Right atrium auricular region (tissue), 2 donors: Measurements from ENCODE around the gene MGLL. TPM values are rescaled to one million over a fixed set of nuclear protein-coding genes. Genes with fewer than 3 reads are reported as not detected.
A peak's percentile ranks its signal among the peaks of the same experiment; 100 is the strongest.

Source experiments
- DNase-seq: peaks from one replicate; pipeline ENCODE4 v3.0.0-alpha.2; 2019; ENCODE audit warnings: low spot score
- H3K27ac ChIP-seq, 2 donors: fragments of 200-600 bp; sonication (generic); 1 replicate in 1 of 2; 2 replicates in 1 of 2; pipeline ENCODE4 v1.5.1; 2016 to 2019
- H3K27me3 ChIP-seq, 2 donors: fragments of 200-600 bp; sonication (generic); one replicate each; pipeline versions ENCODE4 v1.5.1 to v1.6.0; 2017 to 2019
- H3K36me3 ChIP-seq: fragments of 200-600 bp; sonication (generic); one replicate; pipeline ENCODE4 v1.5.1; 2016
- H3K4me1 ChIP-seq, 2 donors: fragments of 200-600 bp; sonication (generic); one replicate each; pipeline versions ENCODE4 v1.5.1 to v1.6.0; 2017 to 2019
- H3K4me3 ChIP-seq, 2 donors: fragments of 200-600 bp; sonication (generic); 1 replicate in 1 of 2; 2 replicates in 1 of 2; pipeline ENCODE4 v1.5.1; 2017 to 2019; ENCODE audit warnings: mild to moderate bottlenecking in 1 of 2, moderate library complexity in 1 of 2
- H3K9me3 ChIP-seq, 2 donors: fragments of 200-600 bp; sonication (generic); one replicate each; pipeline ENCODE4 v1.5.1; 2019
- CTCF ChIP-seq, 2 donors: fragments of 200-600 bp; sonication (generic); IDR thresholded peaks; one replicate each; pipeline ENCODE4 v1.5.1; 2019; ENCODE audit warnings: antibody characterized with exemption in 2 of 2
- total RNA-seq, 2 donors: library from RNA; depleted of rRNA; stranded (reverse); fragments of >200 nt; gene quantifications; one replicate each; pipeline ENCODE4 v1.1.0, GENCODE V29; 2016

Gene MGLL
- total RNA-seq, 2 donors from 2014 or later, result 36.3 to 46.4 TPM

- TF ChIP-seq CTCF (IDR thresholded peaks at IDR 0.05), result no peak
- no peaks in the 10 kb centered on the region for H3K9me3 ChIP-seq
- H3K4me1 ChIP-seq, result peaks cover 0 to 75% of the 10 kb centered on the region in 2 donors
- H3K27ac ChIP-seq, result peak overlapping the region; percentile 48 to 78
- H3K27me3 ChIP-seq, result no peaks in the 10 kb centered on the region
- no peak for DNase-seq
- peaks cover 18% of the 10 kb centered on the region for H3K36me3 ChIP-seq
- no peak overlapping the region for H3K4me3 ChIP-seq
These were observed 104.7 kb downstream of the MGLL start for GRCh38 chr3:127717357-127718244.

DNA sequence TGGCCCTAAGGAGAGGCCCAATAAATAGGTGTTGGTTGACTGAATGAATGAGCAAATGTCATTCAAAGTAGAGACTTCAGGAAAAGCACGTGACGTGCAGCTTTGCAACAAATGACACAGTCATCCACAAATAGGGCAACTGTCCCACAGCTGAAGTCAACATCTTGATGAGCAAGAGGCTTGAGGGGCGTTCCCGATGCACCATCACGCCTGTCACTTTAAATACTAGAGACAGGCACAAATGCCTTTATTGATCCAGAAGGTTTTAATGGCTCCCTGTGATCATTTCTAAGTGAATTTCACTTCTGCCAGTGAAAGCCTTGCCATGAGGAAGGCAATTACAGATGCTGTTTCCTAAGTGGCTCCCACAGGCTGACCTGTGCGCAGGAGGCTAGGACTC is 105.9 kb downstream of the MGLL start:
- Histone ChIP-seq H3K27ac (peak overlapping the region; percentile 56 to 78), H3K36me3 (peaks cover 18% of the 10 kb centered on the region), H3K27me3 (no peaks in the 10 kb centered on the region), H3K4me3 (no peak overlapping the region), H3K4me1 (peaks cover 0 to 76% of the 10 kb centered on the region in 2 donors), H3K9me3 (no peaks in the 10 kb centered on the region)
- DNase-seq, result no peak
- TF ChIP-seq CTCF (IDR thresholded peaks at IDR 0.05), result no peak

- no peak for TF ChIP-seq CTCF (IDR thresholded peaks at IDR 0.05)
- peak overlapping the region; percentile 56 to 78 for H3K27ac ChIP-seq
- H3K4me3 ChIP-seq, result no peak overlapping the region
- H3K27me3 ChIP-seq, result no peaks in the 10 kb centered on the region
- no peak for DNase-seq
- H3K36me3 ChIP-seq, result peaks cover 14% of the 10 kb centered on the region
- peaks cover 0 to 85% of the 10 kb centered on the region in 2 donors for H3K4me1 ChIP-seq
- H3K9me3 ChIP-seq, result no peaks in the 10 kb centered on the region
These were observed 106.8 kb downstream of the MGLL start for GRCh38 chr3:127715532-127715931.

- no peaks in the 10 kb centered on the region for H3K9me3 ChIP-seq
- H3K36me3 ChIP-seq, result peaks cover 7% of the 10 kb centered on the region
- peaks cover 0 to 92% of the 10 kb centered on the region in 2 donors for H3K4me1 ChIP-seq
- no peak for TF ChIP-seq CTCF (IDR thresholded peaks at IDR 0.05)
- DNase-seq, result no peak
- H3K4me3 ChIP-seq, result no peak overlapping the region
- H3K27me3 ChIP-seq, result no peaks in the 10 kb centered on the region
- H3K27ac ChIP-seq, result peak overlapping the region; percentile 56 to 78
These were observed 107.4 kb downstream of the MGLL start for GRCh38 chr3:127714866-127715265.

GRCh38 chr3:127714125-127714571 is 108.2 kb downstream of the MGLL start:
- Histone ChIP-seq H3K36me3 (peaks cover 2% of the 10 kb centered on the region), H3K27me3 (no peaks in the 10 kb centered on the region), H3K27ac (peak overlapping the region; percentile 56 to 78), H3K9me3 (no peaks in the 10 kb centered on the region), H3K4me3 (no peak overlapping the region), H3K4me1 (peaks cover 0 to 94% of the 10 kb centered on the region in 2 donors)
- TF ChIP-seq CTCF (IDR thresholded peaks at IDR 0.05), result no peak
- no peak for DNase-seq
